HFF-Myc (cell line): ENCODE measurements around the gene KIAA0513.

Source experiments
- DNase-seq: peaks from one replicate; pipeline ENCODE4 v3.0.0-alpha.2; 2011; ENCODE audit warnings: low read depth; ENCODE audit errors: extremely low read depth
- H3K4me3 ChIP-seq: replicated peaks from 2 replicates; pipeline ENCODE4 v1.5.1; 2011; ENCODE audit warnings: low read depth, mild to moderate bottlenecking, control low read depth, low read length
- TF ChIP-seq, protein P1 (sequence below): IDR thresholded peaks from 2 replicates; pipeline ENCODE4 v1.5.1; 2012; ENCODE audit warnings: mild to moderate bottlenecking, low read depth, low read length, control low read depth; ENCODE audit errors: missing control alignments

The KIAA0513 gene

DNA sequence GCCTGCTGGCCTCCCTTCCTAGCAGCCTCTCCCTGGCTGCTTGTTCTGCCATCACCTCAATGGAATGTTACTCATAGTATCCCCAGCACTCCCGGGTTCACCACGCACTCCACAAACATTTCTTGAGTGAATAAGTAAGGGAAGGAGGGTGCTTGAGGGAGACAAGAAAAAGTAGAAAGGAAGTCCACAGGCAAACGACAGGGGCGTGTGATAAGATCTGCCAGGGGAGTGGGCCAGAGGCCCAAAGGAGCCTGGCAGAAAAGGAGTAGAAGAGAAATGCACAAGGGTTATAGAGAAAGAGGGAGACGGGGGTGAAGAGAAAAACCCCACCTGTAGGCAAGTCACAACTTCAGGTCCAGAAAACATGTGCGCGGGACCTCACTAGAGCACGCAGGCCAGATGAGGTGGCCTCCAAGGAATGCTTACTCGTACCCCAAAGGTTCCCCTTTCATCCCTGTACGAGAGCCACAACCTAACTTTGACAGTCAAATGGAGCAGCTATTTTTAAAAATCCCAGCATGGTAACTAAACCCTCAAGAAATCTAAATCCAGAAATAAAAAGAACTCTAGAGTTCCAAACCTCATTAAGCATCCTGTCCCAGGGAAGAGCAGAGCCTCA lies 22.9 kb upstream of the KIAA0513 start:
- H3K4me3 ChIP-seq = peak overlapping the region; percentile 0; the same call in 1 of the 2 replicates
- TF ChIP-seq, protein P1, sequence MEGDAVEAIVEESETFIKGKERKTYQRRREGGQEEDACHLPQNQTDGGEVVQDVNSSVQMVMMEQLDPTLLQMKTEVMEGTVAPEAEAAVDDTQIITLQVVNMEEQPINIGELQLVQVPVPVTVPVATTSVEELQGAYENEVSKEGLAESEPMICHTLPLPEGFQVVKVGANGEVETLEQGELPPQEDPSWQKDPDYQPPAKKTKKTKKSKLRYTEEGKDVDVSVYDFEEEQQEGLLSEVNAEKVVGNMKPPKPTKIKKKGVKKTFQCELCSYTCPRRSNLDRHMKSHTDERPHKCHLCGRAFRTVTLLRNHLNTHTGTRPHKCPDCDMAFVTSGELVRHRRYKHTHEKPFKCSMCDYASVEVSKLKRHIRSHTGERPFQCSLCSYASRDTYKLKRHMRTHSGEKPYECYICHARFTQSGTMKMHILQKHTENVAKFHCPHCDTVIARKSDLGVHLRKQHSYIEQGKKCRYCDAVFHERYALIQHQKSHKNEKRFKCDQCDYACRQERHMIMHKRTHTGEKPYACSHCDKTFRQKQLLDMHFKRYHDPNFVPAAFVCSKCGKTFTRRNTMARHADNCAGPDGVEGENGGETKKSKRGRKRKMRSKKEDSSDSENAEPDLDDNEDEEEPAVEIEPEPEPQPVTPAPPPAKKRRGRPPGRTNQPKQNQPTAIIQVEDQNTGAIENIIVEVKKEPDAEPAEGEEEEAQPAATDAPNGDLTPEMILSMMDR = no peak
- no peak for DNase-seq

DNA sequence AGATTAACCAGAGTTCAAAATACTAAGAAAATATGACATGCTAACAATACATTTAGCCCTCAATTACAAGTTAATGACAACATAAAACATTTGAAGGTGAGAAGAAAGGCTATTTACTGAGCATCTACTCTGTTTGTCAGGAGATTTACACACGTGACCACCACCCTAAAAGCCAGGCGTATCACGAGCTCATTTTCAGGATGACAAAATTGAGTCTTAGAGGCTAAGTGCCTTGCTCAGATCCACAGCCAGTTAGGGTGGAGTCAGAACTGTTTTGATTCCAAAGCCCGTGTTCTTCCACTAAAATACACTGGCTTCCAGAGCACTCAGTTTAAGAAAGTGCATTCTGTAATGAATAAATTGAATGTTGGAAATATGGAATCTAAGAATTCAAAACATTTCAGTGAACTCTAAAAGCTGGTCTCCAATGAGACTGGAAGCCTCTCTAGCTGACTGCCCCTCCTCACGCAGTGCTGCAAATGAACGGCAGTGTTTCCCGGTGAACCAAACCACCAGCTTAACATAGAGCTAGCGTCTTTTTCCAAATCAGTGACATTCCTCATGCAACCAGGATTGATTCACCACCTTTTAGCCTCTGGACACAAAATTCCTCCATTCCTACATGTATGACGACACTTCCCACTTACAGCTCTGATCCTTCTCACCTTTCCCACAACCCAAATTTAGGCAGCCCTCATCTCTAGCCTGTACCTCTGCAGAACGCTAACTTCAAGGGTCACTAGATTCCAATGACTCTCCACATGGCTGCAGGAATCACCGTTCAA lies 22.1 kb upstream of the KIAA0513 start:
- H3K4me3 ChIP-seq = no peak overlapping the region
- DNase-seq = no peak
- TF ChIP-seq, protein P1 = no peak

DNA sequence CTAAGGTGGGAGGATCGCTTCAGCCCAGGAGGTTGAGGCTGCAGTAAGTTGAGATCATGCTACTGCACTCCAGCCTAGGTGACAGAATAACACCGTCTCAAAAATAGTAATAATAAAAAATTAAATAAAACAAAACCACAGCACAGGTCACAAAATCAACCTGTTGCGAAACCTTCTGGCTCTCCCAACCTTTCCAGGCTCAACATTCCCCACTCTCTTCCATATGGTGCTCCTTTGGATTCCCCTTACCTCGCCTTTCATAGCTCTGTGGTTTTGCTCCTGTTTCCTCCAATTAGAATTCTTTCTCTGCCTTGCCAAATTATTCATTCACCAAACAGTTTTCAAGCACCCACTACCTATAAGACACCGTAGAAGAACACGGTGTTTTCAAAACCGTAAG lies 21.0 kb upstream of the KIAA0513 start:
- no peak overlapping the region for H3K4me3 ChIP-seq
- no peak for DNase-seq
- TF ChIP-seq, protein P1 = no peak

DNA sequence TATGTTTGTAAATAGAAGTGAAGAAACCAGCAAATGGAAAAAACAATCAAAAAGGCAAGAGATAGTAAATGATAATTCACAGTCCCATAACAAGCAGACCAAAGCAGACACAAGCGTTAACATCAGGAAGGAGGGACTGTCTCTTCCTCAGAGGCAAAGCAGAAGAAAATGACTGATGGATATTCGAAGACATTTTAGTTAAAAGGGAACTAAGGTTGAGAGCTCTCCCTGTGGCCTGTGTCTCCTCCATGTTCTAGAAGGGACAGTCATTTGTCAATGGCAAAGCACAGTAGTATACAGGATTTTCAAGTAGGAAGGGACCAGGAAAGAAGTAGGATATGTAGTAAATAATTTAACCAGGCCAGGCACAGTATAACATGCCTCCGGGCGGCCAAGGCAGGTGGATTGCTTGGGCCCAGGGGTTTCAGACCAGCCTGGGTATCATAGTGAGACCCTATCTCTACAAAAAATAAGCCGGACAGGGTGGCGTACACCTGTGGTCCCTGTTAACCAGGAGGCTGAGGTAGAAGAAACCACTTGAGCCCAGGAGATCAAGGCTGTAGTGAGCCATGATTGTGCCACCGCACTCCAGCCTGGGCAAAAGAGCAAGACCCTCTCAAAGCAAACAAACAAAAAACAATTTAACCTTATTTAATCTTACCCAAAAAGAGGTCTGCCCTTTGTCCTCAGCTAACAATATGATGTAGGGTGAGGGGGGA lies 19.9 kb upstream of the KIAA0513 start:
- DNase-seq = no peak
- H3K4me3 ChIP-seq = no peak overlapping the region
- TF ChIP-seq, protein P1 = no peak

DNA sequence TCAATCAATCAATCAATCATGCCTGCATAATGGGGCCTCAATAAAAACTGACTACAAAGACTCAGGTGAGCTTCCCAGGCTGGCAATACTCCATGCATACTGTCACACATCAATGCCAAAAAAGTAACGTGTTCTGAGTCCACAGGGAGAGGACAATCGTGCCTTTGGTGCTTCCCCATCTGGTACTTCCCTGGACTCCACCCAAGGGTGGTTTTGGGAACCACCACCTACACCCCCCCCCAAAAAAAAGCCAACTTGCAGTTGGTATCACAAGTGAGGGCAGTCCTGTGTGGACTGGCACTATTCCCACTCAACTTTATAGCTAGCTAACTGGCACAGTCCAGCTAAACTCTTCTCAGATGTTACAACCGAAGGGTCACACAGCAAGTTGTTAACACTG lies 19.3 kb upstream of the KIAA0513 start:
- DNase-seq = no peak
- H3K4me3 ChIP-seq = no peak overlapping the region
- TF ChIP-seq, protein P1 = no peak

DNA sequence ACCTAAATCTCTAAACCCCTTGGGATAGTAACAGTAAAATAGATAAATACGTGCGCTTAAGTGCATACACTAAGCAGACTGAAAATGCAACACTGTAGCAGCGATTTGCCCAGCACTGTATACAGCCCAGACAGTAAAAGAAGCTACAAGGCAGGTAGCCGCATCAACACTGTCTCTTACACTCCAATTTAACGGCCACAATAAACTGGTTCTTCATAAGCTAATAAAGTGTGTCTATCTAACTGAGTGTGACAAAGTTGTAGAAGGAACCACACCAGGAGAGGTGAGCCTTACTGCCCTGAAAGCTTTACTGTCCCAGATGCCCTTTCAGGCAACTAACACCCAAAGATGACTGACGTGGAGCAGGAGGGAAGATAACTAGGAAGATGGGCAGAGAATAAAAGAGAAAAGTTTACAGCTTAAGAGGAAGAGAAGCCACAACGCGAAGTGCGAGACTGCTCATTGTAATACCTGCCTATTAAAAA lies 17.1 kb upstream of the KIAA0513 start:
- peak overlapping the region; percentile 91 for H3K4me3 ChIP-seq
- DNase-seq = no peak
- TF ChIP-seq, protein P1 = no peak
